ENCODE data around the gene UNC13A.

GRCh38 chr19:17577457-17578097 is 110.6 kb downstream of the UNC13A start:
- TF ChIP-seq CTCF (IDR thresholded peaks at IDR 0.05): no peak
- TF ChIP-seq ZFX (IDR thresholded peaks at IDR 0.05; ENCODE audit: borderline replicate concordance): no peak

All from 22Rv1 (cell line).